GM12865 (cell line): ENCODE measurements around the gene SYNGR4.

Experiments used
- DNase-seq: peaks from one replicate; pipeline ENCODE4 v3.0.0; 2010; ENCODE audit warnings: low read depth
- H3K4me3 ChIP-seq: 2 replicates; pipeline ENCODE4 v1.5.1; 2011; ENCODE audit warnings: mild to moderate bottlenecking, low read depth, low read length, control low read depth
- CTCF ChIP-seq: IDR thresholded peaks from 2 replicates; pipeline ENCODE4 v1.5.1; 2011; ENCODE audit warnings: low read length, control low read depth, low read depth, inconsistent platforms; ENCODE audit not compliant: insufficient read depth; ENCODE audit errors: missing control alignments

SYNGR4 gene

GRCh38 chr19:48332662-48333466, 31.3 kb upstream of the SYNGR4 start:
- no peak for TF ChIP-seq CTCF
- peak overlapping the region; percentile 82 for H3K4me3 ChIP-seq
- peak; percentile 99 for DNase-seq

- DNase-seq, result peak; percentile 98
- H3K4me3 ChIP-seq, result peak overlapping the region; percentile 82
- peak; percentile 91 for TF ChIP-seq CTCF
These were observed 30.4 kb upstream of the SYNGR4 start for GRCh38 chr19:48333467-48334384.

GRCh38 chr19:48338253-48338755, 25.9 kb upstream of the SYNGR4 start:
- no peak overlapping the region for H3K4me3 ChIP-seq
- TF ChIP-seq CTCF, result no peak
- DNase-seq, result no peak

- H3K4me3 ChIP-seq, result no peak overlapping the region
- DNase-seq, result no peak
- TF ChIP-seq CTCF, result no peak
These were observed 25.2 kb upstream of the SYNGR4 start for GRCh38 chr19:48338802-48339503.

- no peak for TF ChIP-seq CTCF
- no peak for DNase-seq
- no peak overlapping the region for H3K4me3 ChIP-seq
These were observed 23.2 kb upstream of the SYNGR4 start for GRCh38 chr19:48340995-48341394.
